ENCODE data around the gene RHOXF2.
"Not testable (repeated sequence)": the region's sequence is repeated elsewhere in the genome, so short reads cannot be mapped to it uniquely, and the experiment has no call there.

The RHOXF2 gene, protein sequence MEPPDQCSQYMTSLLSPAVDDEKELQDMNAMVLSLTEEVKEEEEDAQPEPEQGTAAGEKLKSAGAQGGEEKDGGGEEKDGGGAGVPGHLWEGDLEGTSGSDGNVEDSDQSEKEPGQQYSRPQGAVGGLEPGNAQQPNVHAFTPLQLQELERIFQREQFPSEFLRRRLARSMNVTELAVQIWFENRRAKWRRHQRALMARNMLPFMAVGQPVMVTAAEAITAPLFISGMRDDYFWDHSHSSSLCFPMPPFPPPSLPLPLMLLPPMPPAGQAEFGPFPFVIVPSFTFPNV

DNA sequence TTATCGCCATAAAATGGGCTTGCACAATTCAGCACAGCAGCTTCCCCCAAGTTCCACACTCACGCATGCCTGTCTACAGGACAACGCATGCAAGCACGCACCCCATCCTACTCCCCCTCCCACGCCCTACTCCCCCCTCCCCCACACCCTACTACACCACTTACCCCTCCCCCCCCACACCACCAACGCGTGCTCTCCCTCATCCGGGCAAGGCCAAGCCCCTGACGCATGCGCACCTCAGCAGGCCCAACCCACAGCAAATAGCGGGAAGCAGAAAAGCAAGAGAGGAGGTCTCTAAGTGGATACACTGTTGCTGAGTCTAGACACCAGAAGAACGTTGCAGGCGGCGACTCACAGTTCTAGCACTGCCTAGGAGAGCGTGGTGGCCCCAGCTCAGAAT lies at the start of gene RHOXF2:
TSS of gene RHOXF2 (plus strand) at position 301 of the 400 bp plus-strand sequence. CDS start 138 bp downstream, outside the sequence.
- H3K4me3 ChIP-seq (ENCODE audit: low read depth, low read length), result not testable (repeated sequence)

DNA sequence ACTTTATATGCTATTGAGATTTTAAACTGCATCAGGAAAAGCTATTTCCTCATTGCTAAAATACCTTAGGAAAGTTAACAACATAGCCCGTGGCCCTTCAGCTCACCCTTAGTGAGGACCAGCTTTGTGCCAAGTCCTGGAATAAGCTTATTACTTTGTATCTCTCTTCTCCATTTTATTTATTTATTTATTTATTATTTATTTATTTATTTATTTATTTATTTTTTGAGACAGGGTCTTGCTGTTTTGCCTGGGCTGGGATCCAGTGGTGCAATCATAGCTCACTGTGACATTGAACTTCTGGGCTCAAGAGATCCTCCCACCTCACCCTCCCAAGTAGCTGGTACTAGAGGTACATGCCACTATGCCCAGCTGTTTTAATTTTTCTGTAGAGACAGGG lies 49.0 kb upstream of the RHOXF2 start:
- H3K4me3 ChIP-seq (ENCODE audit: low read depth, low read length), result no peak overlapping the region
- TF ChIP-seq, protein P1, sequence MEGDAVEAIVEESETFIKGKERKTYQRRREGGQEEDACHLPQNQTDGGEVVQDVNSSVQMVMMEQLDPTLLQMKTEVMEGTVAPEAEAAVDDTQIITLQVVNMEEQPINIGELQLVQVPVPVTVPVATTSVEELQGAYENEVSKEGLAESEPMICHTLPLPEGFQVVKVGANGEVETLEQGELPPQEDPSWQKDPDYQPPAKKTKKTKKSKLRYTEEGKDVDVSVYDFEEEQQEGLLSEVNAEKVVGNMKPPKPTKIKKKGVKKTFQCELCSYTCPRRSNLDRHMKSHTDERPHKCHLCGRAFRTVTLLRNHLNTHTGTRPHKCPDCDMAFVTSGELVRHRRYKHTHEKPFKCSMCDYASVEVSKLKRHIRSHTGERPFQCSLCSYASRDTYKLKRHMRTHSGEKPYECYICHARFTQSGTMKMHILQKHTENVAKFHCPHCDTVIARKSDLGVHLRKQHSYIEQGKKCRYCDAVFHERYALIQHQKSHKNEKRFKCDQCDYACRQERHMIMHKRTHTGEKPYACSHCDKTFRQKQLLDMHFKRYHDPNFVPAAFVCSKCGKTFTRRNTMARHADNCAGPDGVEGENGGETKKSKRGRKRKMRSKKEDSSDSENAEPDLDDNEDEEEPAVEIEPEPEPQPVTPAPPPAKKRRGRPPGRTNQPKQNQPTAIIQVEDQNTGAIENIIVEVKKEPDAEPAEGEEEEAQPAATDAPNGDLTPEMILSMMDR (IDR thresholded peaks at IDR 0.05; ENCODE audit: borderline replicate concordance, insufficient read depth, low read depth, low read length), result no peak

DNA sequence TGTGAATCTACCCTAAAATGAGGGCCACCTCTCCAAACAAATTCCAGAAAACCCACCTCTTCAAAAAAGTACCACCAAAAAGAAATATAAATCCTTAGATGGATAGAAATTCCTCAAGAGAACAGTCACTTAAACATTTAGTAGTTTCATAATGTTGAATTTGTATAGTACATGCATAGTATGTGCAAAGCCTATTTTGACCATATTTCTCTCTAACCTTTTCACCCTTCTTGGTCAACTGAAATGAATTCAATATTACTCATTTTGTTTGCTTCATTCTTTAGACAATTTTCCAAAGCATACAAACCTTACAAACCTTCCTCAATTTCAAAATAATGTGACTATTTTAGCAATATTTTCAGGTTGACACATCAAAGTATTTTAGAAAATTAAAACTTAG lies 46.8 kb upstream of the RHOXF2 start:
- H3K4me3 ChIP-seq (ENCODE audit: low read depth, low read length), result no peak overlapping the region
- TF ChIP-seq, protein P1 (IDR thresholded peaks at IDR 0.05; ENCODE audit: borderline replicate concordance, insufficient read depth, low read depth, low read length), result no peak

DNA sequence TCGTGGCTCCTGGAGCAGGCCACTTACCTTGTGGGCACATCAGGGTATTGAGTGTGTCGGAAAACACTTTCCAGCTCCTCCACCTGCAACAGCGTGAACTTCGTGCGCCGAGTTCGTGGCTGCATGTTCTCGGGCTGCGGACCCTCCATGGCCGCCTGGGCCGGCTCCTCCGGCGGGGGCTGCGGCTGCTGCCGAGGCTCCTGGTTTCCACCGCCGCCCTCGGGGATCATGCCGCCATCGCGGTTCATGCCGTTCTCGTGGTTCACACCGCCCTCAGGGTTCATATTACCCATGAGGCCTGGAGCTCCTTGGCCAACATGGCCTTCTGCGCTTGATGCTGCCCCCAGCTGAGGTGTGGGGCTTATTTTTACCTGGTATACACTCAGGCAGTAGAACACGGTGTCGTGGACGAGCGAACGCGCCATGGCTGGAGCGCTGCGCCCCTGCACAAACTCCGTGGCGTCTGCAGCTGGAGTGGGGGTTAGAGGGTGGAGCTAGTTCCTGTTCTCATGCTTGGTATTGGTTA lies 42.9 kb upstream of the RHOXF2 start, which contains the start of gene RHOXF1:
TSS of gene RHOXF1 (minus strand) at position 476 of the 526 bp plus-strand sequence. CDS start at position 425, 51 bp downstream.
- TF ChIP-seq, protein P1 (IDR thresholded peaks at IDR 0.05; ENCODE audit: borderline replicate concordance, insufficient read depth, low read depth, low read length), result no peak

DNA sequence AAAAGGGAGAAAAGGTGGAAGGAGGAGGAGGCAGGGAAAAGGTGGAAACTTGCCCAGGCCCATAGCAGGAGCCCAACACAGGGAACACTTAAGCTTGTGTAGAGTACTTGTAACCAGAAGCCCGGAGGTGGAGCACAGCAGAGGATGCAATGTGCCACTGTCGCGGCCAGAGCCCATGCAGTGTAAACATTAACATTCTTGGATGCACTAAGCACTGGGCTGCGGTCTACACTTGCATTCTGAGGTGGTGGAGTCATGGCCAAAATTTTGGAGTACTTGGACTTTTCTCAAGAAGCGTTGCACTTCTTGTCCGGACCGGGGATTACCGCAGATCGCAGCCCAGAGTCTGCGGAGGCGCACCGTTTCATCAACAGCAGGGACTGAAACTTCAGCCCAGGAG lies 38.2 kb upstream of the RHOXF2 start:
- TF ChIP-seq, protein P1 (IDR thresholded peaks at IDR 0.05; ENCODE audit: borderline replicate concordance, insufficient read depth, low read depth, low read length), result no peak
- no peak overlapping the region for H3K4me3 ChIP-seq (ENCODE audit: low read depth, low read length)

More for the DNA sequence above, 42.9 kb upstream of the RHOXF2 start, which contains the start of gene RHOXF1:
- no peak within 1 kb of the TSS for H3K4me3 ChIP-seq (ENCODE audit: low read depth, low read length)

DNA sequence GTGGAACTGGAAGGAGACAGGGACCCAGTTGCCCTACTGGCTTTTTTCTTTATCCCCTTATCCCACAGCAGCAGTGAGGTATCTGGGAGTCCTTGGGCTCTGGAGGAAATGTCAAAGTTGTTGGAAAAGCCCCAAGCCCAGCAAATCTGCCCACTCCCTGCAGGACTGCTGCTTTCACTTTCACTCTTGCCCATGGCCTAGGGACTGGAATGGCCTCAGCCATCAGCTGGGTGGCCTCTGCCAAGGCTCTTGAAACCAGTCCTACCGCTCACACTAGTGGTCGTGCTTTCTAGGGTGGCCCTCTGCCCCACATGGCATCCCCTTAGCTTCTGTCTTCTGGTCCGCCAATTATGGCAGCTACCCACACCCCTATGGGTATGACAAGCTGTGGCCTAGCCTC lies 33.0 kb upstream of the RHOXF2 start:
- no peak overlapping the region for H3K4me3 ChIP-seq (ENCODE audit: low read depth, low read length)
- TF ChIP-seq, protein P1 (IDR thresholded peaks at IDR 0.05; ENCODE audit: borderline replicate concordance, insufficient read depth, low read depth, low read length), result no peak

DNA sequence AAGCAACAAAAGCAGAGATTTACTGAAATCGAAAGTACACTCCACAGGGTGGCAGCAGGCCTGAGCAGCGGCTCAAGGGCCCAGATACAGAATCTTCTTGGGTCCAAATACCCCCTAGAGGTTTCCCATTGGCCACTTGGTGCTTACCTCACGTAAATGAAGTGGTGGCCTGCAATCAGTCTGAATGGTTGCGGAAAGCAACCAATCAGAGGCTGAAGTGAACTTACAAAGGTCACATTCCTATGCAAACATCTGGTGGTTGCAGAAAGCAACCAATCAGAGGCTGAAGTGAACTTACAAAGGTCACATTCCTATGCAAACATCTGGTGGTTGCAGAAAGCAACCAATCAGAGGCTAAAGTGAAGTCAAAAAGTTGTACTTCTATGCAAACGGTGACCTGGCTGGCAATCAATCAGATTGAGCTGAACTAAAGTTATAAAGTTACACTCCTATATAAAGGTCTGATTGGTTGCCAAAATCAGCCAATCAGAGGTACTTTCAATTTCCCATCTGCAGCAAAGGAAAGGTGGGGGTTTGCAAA lies 30.0 kb upstream of the RHOXF2 start:
- H3K4me3 ChIP-seq (ENCODE audit: low read depth, low read length), result not testable (repeated sequence)

DNA sequence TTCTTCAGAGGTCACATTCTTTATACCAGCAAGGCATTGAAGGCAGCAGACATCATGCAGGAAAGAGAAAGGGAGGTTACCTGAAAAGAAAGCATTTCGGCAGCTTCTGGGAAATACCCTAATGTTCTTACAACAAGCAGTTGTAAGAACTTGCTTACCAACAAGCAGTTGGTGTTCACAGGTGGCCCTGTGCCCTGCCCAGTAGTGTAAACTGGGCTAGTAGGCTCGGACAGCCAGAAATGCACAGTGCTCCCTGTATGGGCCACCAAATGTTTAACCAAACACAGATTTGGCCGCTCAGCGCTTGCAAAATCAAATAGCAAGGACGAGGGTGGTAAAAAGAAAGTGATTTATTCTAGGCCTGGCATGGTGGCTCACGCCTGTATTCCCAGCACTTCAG lies 22.3 kb upstream of the RHOXF2 start:
- TF ChIP-seq, protein P1 (IDR thresholded peaks at IDR 0.05; ENCODE audit: borderline replicate concordance, insufficient read depth, low read depth, low read length), result no peak
- H3K4me3 ChIP-seq (ENCODE audit: low read depth, low read length), result no peak overlapping the region
